Endothelial cell of umbilical vein (primary cell): ENCODE measurements around the gene KANK2. TPM values are rescaled to one million over a fixed set of nuclear protein-coding genes. Genes with fewer than 3 reads are reported as not detected.

Experiments
- BruUV-seq: library from RNA; stranded (reverse); fragments of 400-500 nt; replicated peaks from 2 replicates; lab custom pipeline; 2021; lab: Mats Ljungman, UMichigan
- CTCF ChIA-PET: fragments of 300-600, 350-600 bp; sonication (Branson Sonifier 250); formaldehyde crosslinking; loops from one replicate; lab custom pipeline; 2021; ENCODE audit warnings: antibody characterized with exemption, inconsistent platforms; lab: Charles Lee
- POLR2A ChIA-PET: fragments of 300-600, 350-600 bp; sonication (Branson Sonifier 250); formaldehyde crosslinking; loops from one replicate; lab custom pipeline; 2021; ENCODE audit warnings: antibody characterized with exemption, inconsistent platforms; lab: Charles Lee
- DNase-seq: peaks from one replicate; pipeline ENCODE4 v3.0.0-alpha.2; 2011; ENCODE audit warnings: low read depth, low spot score
- FAIRE-seq: peaks from 2 replicates; lab custom pipeline; 2011; peaks lifted over from hg19 to GRCh38; lab: Jason Lieb, UNC
- H2AFZ ChIP-seq: 2 replicates; pipeline ENCODE4 v1.6.0; 2012; ENCODE audit warnings: low read depth, low read length, control low read depth, inconsistent platforms
- H3K27ac ChIP-seq: 2 replicates; pipeline ENCODE4 v1.5.1; 2011; ENCODE audit warnings: low read depth, mild to moderate bottlenecking, control low read depth, low read length, moderate library complexity; ENCODE audit not compliant: insufficient read depth
- H3K27me3 ChIP-seq, 2 experiments: 2 replicates each; pipeline versions ENCODE4 v1.6.0 to v1.6.1; 2011; ENCODE audit warnings: low read length in 2 of 2, mixed read lengths in 1 of 2; ENCODE audit not compliant: control insufficient read depth in 2 of 2, insufficient read depth in 2 of 2
- H3K36me3 ChIP-seq, 2 experiments: 2 replicates in 1 of 2; 3 replicates in 1 of 2; pipeline ENCODE4 v1.5.1; 2011; ENCODE audit warnings: low read length in 2 of 2, mild to moderate bottlenecking in 1 of 2, moderate library complexity in 1 of 2; ENCODE audit not compliant: control insufficient read depth in 2 of 2, insufficient read depth in 2 of 2; ENCODE audit errors: extremely low read depth in 1 of 2
- H3K4me1 ChIP-seq: 3 replicates; pipeline ENCODE4 v1.5.1; 2011; ENCODE audit warnings: mild to moderate bottlenecking, low read length; ENCODE audit not compliant: control insufficient read depth, insufficient read depth; ENCODE audit errors: extremely low read depth
- H3K4me2 ChIP-seq: 2 replicates; pipeline ENCODE4 v1.6.1; 2011; ENCODE audit warnings: low read length, control low read depth, mixed read lengths; ENCODE audit not compliant: insufficient read depth
- H3K4me3 ChIP-seq, 3 experiments: fragments of 200-600 bp in 1 of 3; sonication (generic), shearing (Covaris generic) in 1 of 3; replicated peaks in 1 of 3; 2 replicates each; pipeline ENCODE4 v1.5.1; 2011 to 2016; ENCODE audit warnings: control low read depth in 3 of 3, low read length in 3 of 3, mild to moderate bottlenecking in 2 of 3, inconsistent platforms in 1 of 3, low read depth in 1 of 3, moderate library complexity in 1 of 3; ENCODE audit not compliant: insufficient read depth in 1 of 3
- H3K79me2 ChIP-seq: 2 replicates; pipeline ENCODE4 v1.6.0; 2012; ENCODE audit warnings: low read length, inconsistent platforms; ENCODE audit not compliant: control insufficient read depth, insufficient read depth
- H3K9ac ChIP-seq: replicated peaks from 2 replicates; pipeline ENCODE3; 2011; ENCODE audit warnings: low read length, control low read depth; ENCODE audit not compliant: insufficient read depth; ENCODE audit errors: extremely low read depth
- H3K9me1 ChIP-seq: replicated peaks from 3 replicates; pipeline ENCODE4 v1.6.0; 2011; ENCODE audit warnings: mild to moderate bottlenecking, low read length; ENCODE audit not compliant: control insufficient read depth, insufficient read depth; ENCODE audit errors: extremely low read depth
- H3K9me3 ChIP-seq: replicated peaks from 2 replicates; pipeline ENCODE4 v1.5.1; 2012; ENCODE audit warnings: low read length, inconsistent platforms; ENCODE audit not compliant: control insufficient read depth, insufficient read depth
- H4K20me1 ChIP-seq: replicated peaks from 2 replicates; pipeline ENCODE3; 2011; ENCODE audit warnings: mild to moderate bottlenecking, low read length; ENCODE audit not compliant: control insufficient read depth, insufficient read depth; ENCODE audit errors: extremely low read depth
- CTCF ChIP-seq, 2 donors: IDR thresholded peaks; 1 replicate in 1 of 2; 2 replicates in 1 of 2; pipeline ENCODE4 v1.5.1; 2011; ENCODE audit warnings: low read length in 2 of 2, mild to moderate bottlenecking in 2 of 2, moderate library complexity in 2 of 2, control low read depth in 1 of 2, inconsistent platforms in 1 of 2, low read depth in 1 of 2; ENCODE audit not compliant: insufficient read depth in 1 of 2; ENCODE audit errors: extremely low read depth in 1 of 2
- FOS ChIP-seq: IDR thresholded peaks from 2 replicates; pipeline ENCODE4 v1.6.1; 2011; ENCODE audit warnings: mild to moderate bottlenecking, low read length, moderate library complexity, borderline replicate concordance; ENCODE audit not compliant: insufficient read depth
- dilution Hi-C: fragments of 300-500 bp; cut with MboI; formaldehyde crosslinking; loops from one replicate; pipeline ENCODE4 v1.15.0; 2019; ENCODE audit warnings: low sequenced_read_pairs; ENCODE audit not compliant: extremely low pct_ligation_motif_present
- intact Hi-C: fragments of 100-400 bp; cut with micrococcal nuclease; formaldehyde crosslinking; loops from one replicate; pipeline ENCODE4 v1.10.0; 2022
- polyA plus RNA-seq, 4 experiments: library from polyadenylated mRNA; depleted of rRNA in 3 of 4; stranded (reverse) in 3 of 4; unstranded in 1 of 4; fragments of >200 nt; gene quantifications; 2 replicates each; pipeline versions ENCODE4 v1.2.1 to v1.2.3, GENCODE V29; 2011 to 2012; ENCODE audit warnings: missing spikeins in 1 of 4
- total RNA-seq: library from RNA; stranded (reverse); gene quantifications from 2 replicates; pipeline ENCODE4 v1.2.3, GENCODE V29; 2021

Gene KANK2
- total and polyA plus RNA-seq, 2 donors (not counting 3 experiments of a cell fraction or from before 2014, with no cell fraction given): 41.7 to 77.9 TPM

DNA sequence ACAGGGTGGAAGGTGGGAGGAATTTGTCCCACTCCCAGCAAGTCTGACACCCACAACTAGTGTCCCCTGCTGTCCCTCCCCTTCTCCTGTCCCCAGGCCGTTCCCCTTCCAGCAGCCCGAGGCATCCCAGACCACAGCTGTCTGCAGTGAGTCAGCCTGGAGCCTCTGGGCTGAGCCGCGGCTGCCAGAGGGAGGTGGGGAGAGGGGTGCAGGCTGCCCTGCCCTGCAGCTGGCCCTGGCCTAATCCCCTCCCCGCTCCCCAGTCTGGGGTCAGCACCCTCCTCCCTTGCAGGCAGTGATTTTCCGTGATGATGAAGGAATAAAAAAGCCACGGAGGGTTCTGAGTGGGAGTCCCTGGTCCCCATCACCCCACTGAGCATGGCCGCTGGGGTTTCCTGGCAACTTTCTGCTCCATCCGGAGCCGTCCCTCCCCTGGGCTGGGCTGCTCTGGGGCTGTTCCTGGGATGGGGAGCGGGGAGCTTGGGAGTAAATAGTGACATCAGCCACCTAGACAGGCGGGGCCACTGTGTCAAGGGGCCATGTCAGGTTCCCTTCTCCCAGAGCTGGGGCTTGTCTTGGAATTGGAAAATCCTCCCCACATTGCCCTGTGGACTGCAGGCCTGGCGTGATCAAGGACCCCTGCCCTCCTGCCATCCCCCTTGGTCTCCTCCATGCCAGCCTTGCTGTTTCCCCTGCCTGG lies 58.6 kb downstream of the KANK2 start:
- Histone ChIP-seq H3K27me3 (no peaks in the 10 kb centered on the region), H3K27ac (peak overlapping the region; percentile 78), H3K79me2 (no peaks in the 10 kb centered on the region), H3K4me2 (peak overlapping the region; percentile 4), H4K20me1 (no peaks in the 10 kb centered on the region), H3K9ac (peak overlapping the region; percentile 18), H3K9me3 (no peaks in the 10 kb centered on the region), H3K4me1 (peaks cover 45% of the 10 kb centered on the region), H3K4me3 (no peak overlapping the region), H3K9me1 (no peaks in the 10 kb centered on the region), H2AFZ (no peak overlapping the region), H3K36me3 (no peaks in the 10 kb centered on the region)
- dilution Hi-C loops (no loop called here), intact Hi-C loops (loop anchor here (1.0 to 2.0 kb wide), 3 partner anchors 16 to 65 kb away; partner anchors contain the start of gene SPC24)
- peak; percentile 51 for DNase-seq
- POLR2A ChIA-PET: no interaction called here
- TF ChIP-seq FOS: peak; percentile 71
- no peak for TF ChIP-seq CTCF (IDR thresholded peaks at IDR 0.05; ENCODE audit: extremely low read depth in 1 of 2, insufficient read depth in 1 of 2, low read depth in 1 of 2, low read length in 2 of 2)
- FAIRE-seq: peak; percentile 88
- CTCF ChIA-PET: interaction anchor here (1.0 to 2.9 kb wide), 9 partner anchors 13 to 103 kb away, joined by 3 to 10 read pairs (median 7); partner anchors contain the start of gene KANK2
- BruUV-seq: no TSS peak
